GM19455 (cell line): Measurements from ENCODE around the gene UTS2B.

ENCODE experiments used
- ATAC-seq: cut with Tn5 transposase; IDR thresholded peaks from one replicate; pipeline ENCODE4 v1.9.1; 2021; ENCODE audit not compliant: unreplicated experiment

UTS2B gene

GRCh38 chr3:191246034-191246433 is 84.3 kb downstream of the UTS2B start:
- peak; percentile 45 for ATAC-seq

GRCh38 chr3:191244242-191244867 is 86.0 kb downstream of the UTS2B start:
- peak; percentile 69 for ATAC-seq

- ATAC-seq, result no peak
Measured at GRCh38 chr3:191240486-191240885, 89.8 kb downstream of the UTS2B start.

GRCh38 chr3:191239407-191240031 is 90.8 kb downstream of the UTS2B start:
- ATAC-seq, result no peak

GRCh38 chr3:191238321-191238817 is 92.0 kb downstream of the UTS2B start:
- no peak for ATAC-seq

GRCh38 chr3:191237047-191237882 is 93.1 kb downstream of the UTS2B start:
- no peak for ATAC-seq

- no peak for ATAC-seq
Measured at GRCh38 chr3:191236646-191237045, 93.7 kb downstream of the UTS2B start.

GRCh38 chr3:191235331-191236314 is 94.7 kb downstream of the UTS2B start:
- ATAC-seq, result peak; percentile 98

GRCh38 chr3:191234216-191234615 is 96.1 kb downstream of the UTS2B start:
- ATAC-seq, result no peak

- no peak for ATAC-seq
Measured at GRCh38 chr3:191227541-191227940, 102.8 kb downstream of the UTS2B start.

- ATAC-seq, result no peak
Measured at GRCh38 chr3:191221638-191222037, 108.7 kb downstream of the UTS2B start.

GRCh38 chr3:191220908-191221307 is 109.4 kb downstream of the UTS2B start:
- no peak for ATAC-seq

GRCh38 chr3:191217301-191217700 is 113.0 kb downstream of the UTS2B start:
- ATAC-seq, result no peak
